ENCODE measurements around the gene STRN4.

The STRN4 gene

DNA sequence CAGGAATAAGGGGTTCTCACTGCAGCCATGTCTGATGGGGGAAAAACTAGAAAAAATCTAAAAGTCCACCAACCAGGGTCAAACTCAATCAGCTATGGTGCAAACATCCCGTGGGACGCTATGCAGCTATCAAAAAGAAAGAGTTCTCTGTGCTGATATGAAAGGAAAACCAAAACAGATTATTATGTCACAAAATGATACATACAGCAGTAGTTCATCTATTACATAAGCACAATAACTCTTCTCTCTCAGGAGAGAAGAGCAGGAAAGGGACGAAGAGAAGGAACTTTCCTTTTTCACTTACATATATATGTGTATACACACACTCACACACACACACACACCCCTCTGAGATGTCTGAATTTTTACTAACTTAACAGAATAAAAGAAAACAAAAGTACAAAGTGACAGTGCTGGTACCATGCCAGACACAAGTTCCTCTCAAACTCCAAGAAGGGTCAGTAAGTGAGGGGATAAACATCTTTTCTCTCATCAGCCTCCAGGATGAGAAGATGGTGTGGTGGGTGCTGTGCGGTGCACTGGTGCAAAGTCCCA lies 3.2 kb downstream of the STRN4 start:
- DNase-seq (ENCODE audit: low read depth) = no peak

DNA sequence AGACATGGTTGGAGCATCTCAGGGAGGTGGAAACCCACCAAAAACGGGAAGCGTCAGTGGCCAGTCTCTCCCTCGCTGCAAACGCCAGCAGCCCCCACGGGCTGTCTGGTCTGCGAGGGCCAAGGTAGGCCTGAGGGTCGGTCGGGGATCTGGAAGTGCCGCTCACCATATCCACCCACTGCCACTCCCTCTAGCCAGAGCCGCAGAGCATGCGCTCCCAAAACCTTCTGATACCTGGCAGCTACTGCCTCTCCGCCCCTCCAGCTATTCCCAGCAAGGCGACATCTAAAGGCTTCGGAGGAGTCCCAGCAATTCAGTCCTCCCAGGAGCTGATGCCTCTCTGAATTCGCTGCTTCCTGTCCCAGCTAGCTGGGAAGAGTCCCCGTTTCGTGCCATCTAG lies 4.8 kb downstream of the STRN4 start:
- no peak for DNase-seq (ENCODE audit: low read depth)

DNA sequence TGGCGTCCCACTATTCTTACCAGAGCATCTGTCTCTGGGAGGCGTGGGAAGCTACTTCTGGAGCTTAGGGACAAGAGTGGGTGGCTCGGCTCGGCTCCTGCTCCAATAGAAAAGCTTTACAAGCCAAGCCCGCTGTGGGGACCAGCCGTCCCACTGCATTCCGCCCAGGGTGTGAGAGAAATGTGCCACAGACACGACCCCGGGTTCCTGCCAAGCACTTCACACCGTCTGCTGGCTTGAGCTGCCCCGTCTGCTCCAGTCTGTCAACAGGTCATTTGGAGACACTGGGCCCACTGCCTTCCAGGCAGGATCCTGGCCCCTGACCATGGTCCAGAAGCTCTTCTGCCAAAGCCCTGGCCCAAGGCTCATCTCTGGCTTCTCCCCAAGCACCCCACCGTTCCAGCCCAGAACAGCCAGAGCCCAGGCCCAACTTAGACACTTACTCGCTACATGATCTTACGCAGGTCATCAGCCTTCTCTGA lies 6.9 kb downstream of the STRN4 start:
- DNase-seq (ENCODE audit: low read depth) = no peak

GRCh38 chr19:46737761-46738171 lies 8.5 kb downstream of the STRN4 start:
- DNase-seq (ENCODE audit: low read depth) = no peak

DNA sequence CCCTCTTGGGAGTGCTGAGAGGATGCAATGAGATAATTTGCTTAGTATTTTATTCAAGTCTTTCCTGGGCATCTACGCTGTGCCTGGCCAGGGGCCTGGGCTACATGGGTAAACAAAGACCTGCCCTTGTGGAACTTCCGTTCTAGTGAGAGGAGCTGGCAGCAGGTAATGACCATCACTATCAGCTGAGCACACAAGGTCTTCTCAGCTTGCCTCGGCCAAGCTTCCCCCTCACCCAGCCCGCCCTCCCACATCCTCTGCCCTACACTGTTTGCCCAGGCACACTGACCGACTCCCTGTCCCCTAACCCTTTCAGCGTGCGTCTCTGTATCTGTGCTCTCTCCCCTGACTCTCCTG lies 9.0 kb downstream of the STRN4 start:
- no peak for DNase-seq (ENCODE audit: low read depth)

- no peak for DNase-seq (ENCODE audit: low read depth)
Measured at GRCh38 chr19:46736531-46737297, 9.5 kb downstream of the STRN4 start.

- no peak for DNase-seq (ENCODE audit: low read depth)
Measured at GRCh38 chr19:46733690-46734292, 12.5 kb downstream of the STRN4 start.

DNA sequence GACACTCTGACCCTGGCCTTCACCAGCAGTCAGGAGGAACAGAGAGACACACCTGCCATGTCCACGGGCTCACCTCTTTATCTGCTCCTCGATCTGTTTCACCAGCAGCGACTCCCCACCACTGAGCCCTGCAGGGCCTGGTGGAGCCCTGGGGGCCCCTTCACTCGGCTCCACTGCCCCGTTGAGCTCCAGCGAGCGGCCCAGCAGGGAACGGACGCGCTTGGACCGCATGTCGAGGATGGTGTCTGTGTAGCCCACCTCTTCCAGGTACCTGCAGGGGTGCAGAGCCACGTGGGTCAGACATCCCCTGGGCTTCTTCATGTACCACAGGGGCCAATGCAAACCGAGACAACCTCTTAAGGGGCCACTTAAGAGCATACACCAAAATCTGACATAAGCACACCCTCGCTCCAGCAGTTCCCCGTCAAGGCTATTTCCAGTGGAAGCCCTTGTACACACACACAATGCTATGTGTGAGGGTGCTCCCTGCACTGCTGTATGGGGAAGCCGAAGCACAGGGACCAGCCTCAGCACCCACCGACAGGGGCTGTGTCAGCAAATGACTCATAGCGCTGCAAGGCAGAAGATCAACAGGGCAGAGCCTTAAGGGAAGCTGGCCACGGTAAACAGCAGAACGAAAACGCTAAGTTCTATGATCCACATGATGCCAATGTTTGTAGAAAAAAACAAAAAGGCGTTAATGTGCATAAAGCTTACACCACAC lies 13.1 kb downstream of the STRN4 start:
- DNase-seq (ENCODE audit: low read depth) = no peak

GRCh38 chr19:46732172-46732938 lies 13.9 kb downstream of the STRN4 start:
- DNase-seq (ENCODE audit: low read depth) = no peak

- DNase-seq (ENCODE audit: low read depth) = no peak
Measured at GRCh38 chr19:46731584-46731983, 14.7 kb downstream of the STRN4 start.

DNA sequence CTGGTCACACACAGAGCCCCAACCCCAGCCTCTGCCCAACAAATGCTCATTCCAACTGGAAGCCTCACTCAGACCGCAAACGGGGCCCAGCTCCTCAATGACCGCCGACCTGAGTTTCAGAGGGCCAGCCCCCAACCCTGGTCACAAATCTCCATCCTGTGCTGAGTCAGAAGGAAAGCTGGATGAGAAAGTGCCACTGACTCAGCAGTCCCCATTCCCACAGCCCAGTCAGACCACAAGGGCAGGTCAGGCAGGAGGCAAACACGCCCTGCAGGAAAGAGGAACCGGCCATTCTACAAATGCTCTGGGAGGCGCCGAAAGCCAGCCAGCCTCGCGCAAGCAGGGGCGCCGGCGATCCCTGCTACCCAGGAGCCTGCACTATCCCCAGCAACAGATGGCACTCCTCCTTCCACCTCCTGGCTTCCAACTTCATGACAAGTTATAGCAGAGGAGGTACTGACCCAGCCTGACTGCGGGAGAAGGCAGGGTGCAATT lies 15.2 kb downstream of the STRN4 start:
- DNase-seq (ENCODE audit: low read depth) = peak; percentile 77

- DNase-seq (ENCODE audit: low read depth) = no peak
Measured at GRCh38 chr19:46730595-46730994, 15.7 kb downstream of the STRN4 start.

DNA sequence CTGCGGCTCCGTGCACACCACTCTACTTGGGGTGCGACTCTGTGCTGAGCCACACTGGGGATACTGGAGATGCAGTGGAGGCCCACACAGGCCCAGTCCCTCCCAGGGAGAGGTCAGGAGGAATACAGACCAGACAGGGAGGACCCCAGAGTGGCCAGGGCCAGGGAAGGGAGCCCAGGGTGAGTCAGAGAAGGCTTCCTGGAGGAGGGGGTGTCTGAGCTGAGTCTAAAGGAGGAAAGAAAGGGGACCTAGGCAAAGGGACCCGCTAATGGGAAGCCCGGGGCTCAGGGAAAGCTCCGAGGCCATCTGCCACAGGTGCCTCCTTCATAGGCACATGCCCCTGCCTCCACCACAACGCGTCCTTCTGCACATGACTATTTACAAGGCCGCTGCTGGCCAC lies 16.1 kb downstream of the STRN4 start:
- no peak for DNase-seq (ENCODE audit: low read depth)

DNA sequence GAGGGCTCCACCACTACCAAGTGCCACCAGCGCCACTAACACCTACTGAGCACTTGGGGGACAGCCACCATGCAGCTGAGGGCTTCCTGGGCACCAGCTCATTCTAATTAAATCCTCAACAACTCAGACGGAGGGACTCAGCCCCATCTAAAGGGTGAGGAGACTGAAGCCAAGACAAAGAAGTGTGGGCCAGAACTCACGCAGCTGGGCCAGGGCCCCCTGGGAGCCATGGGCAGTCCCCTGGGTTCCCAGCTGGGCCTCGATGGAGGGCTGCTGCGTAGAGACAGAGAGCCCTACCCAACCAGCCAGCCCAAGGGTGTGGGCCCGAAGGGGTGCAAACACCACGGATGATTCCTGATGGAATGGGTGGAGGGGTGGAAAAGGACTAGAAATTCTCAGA lies 16.6 kb downstream of the STRN4 start:
- DNase-seq (ENCODE audit: low read depth) = no peak

- DNase-seq (ENCODE audit: low read depth) = no peak
Measured at GRCh38 chr19:46728693-46729339, 17.4 kb downstream of the STRN4 start.

- no peak for DNase-seq (ENCODE audit: low read depth)
Measured at GRCh38 chr19:46728208-46728607, 18.0 kb downstream of the STRN4 start.

DNA sequence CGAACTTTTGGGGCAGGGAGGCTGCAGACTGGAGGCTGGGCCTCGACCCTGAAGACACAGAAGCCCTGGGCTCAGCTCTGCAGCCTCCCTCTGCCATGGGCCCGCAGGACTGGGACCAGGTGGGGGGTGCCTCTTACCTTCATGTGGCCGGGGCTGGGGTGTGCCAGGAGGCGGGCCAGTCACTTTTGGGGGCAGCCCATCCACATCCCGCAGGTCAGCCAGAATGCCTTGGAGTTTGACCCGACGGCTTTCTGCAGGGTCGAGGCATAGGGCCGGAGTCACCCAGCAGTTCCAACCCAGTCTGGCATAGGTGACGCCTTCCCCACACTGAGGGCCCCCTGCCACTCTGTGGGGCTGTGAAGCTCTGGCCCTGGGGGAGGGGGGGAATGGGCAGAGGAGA lies 18.5 kb downstream of the STRN4 start:
- DNase-seq (ENCODE audit: low read depth) = no peak

GRCh38 chr19:46726971-46727501 lies 19.2 kb downstream of the STRN4 start:
- no peak for DNase-seq (ENCODE audit: low read depth)

DNA sequence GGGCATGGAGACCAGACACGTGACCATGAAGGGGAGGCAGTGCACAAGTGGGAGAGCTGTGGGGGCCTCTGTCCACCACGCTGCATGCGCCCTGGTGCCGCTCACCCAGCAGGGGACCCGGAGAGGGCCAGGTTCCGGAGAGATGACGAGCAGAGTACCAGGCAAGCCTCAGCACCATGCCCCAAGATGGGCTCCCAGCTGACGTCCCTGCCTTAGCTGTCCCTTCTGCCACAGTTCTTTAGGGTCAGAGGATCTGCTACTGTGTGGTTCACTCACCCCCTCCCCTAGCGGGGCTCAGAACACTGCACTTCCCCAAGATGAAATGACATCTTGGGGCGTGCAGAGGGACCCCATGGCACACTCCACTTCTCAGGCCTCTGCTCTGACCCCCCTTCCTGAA lies 19.7 kb downstream of the STRN4 start:
- no peak for DNase-seq (ENCODE audit: low read depth)

- no peak for DNase-seq (ENCODE audit: low read depth)
Measured at GRCh38 chr19:46725859-46726393, 20.3 kb downstream of the STRN4 start.
